GM11168 (cell line): Measurements from ENCODE around the gene GNAO1.

ENCODE experiments used
- in situ Hi-C: fragments of 300-500 bp; cut with MboI; formaldehyde crosslinking; loops from one replicate; pipeline ENCODE4 v1.12.0; 2022; ENCODE audit warnings: low sequenced_read_pairs; ENCODE audit not compliant: unreplicated experiment

GNAO1 gene

DNA sequence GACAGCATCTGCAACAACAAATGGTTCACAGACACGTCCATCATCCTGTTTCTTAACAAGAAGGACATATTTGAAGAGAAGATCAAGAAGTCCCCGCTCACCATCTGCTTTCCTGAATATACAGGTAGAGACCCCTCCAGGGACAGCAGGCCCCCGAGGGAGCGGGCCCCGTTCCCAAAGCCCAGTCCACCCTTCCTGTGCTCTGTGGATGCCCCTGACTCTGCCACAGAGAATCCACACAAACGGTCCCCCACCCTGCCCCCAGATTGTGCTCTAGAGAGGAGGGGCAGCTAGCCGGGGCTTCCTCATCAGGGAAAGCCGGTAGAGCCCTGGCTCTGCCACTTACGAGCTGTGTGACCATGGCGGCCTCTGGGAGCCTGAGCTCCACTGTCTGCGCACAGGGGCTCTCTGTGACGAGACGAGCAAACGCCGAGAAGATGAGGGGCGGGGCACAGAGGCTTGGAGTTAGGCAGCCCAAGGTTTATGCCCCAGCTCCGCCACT is 149.6 kb downstream of the GNAO1 start:
- in situ Hi-C loops = no loop called here

GRCh38 chr16:56341656-56342399 is 150.5 kb downstream of the GNAO1 start:
- in situ Hi-C loops = no loop called here

GRCh38 chr16:56343661-56344517 is 152.6 kb downstream of the GNAO1 start:
- in situ Hi-C loops = no loop called here

DNA sequence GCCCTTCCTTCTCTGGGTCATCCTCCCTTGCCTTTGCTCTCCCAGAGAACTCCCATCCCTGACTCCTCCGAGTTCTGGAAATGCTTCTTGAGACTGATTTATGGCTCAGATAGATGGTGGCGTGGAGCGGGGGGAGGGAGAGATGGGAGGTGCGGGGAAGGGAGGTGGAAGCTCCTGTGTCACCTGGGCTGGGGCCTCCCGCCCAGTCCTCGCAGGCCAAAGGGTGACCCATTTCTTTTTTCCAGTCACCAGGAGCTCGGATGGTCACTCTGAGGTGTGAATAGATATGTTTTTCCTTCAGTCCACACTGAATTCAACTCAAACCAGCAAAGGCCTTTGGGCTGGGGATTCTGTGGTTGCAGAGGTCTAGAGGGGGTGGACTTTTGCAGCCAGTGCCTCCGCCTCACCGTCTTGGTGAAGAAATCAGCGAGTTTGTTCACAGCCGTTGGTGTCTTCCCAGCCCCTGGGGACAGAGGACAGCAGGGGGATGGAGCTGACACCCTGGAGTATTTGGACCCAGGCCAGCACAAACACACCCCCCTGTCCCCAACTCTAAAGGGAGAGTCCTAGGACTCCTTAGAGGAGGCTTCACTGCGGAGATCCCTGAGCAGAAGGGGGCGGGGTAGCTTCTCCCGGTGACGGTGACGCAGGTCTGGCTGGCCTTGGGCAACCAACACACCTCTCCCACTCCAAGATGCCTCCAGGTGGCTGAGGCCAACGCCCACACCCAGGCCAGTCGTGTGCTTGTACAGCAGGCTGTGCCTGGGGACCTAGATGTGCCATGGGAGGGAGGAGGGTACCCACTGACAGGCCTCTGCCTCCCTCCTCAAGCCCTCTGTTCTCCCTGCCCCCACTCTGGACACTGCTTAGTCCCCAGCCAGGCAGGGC is 153.5 kb downstream of the GNAO1 start:
- in situ Hi-C loops = no loop called here

DNA sequence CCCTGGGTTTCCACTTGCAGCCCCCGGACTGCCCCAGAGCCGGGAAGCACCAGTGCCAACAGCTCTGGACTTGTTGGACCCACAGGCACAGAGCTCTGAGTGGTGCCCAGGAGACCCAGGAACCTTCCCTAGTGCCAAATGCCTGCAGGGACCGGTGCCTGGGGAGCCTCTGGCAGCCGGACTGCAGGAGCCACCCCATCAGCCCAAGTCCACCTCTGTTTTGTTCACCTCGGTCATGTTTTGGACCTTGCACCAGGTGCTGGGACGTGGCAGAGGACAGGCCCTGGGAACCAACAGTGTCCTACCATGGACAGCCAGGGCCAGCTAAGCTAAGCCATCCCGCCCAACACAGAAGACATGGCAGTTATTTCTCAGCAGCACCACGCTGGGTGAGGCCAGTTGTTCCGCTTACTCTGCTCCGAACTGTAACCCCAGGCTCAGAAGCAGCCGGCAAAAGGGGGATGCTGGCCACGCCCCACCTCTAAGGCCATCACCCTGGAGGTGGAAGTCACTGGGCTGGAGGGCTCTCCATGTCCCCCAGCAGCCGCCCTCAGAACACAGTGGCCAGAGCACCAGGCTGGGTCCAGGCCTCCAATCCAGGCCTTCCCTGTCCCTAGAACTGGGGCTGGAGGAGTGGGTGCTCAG is 154.2 kb downstream of the GNAO1 start:
- in situ Hi-C loops = no loop called here

- in situ Hi-C loops = no loop called here
These were observed 155.0 kb downstream of the GNAO1 start for GRCh38 chr16:56346131-56346890.

GRCh38 chr16:56347166-56347565 is 155.9 kb downstream of the GNAO1 start:
- in situ Hi-C loops = no loop called here

- in situ Hi-C loops = no loop called here
These were observed 156.4 kb downstream of the GNAO1 start for GRCh38 chr16:56347670-56348069.

DNA sequence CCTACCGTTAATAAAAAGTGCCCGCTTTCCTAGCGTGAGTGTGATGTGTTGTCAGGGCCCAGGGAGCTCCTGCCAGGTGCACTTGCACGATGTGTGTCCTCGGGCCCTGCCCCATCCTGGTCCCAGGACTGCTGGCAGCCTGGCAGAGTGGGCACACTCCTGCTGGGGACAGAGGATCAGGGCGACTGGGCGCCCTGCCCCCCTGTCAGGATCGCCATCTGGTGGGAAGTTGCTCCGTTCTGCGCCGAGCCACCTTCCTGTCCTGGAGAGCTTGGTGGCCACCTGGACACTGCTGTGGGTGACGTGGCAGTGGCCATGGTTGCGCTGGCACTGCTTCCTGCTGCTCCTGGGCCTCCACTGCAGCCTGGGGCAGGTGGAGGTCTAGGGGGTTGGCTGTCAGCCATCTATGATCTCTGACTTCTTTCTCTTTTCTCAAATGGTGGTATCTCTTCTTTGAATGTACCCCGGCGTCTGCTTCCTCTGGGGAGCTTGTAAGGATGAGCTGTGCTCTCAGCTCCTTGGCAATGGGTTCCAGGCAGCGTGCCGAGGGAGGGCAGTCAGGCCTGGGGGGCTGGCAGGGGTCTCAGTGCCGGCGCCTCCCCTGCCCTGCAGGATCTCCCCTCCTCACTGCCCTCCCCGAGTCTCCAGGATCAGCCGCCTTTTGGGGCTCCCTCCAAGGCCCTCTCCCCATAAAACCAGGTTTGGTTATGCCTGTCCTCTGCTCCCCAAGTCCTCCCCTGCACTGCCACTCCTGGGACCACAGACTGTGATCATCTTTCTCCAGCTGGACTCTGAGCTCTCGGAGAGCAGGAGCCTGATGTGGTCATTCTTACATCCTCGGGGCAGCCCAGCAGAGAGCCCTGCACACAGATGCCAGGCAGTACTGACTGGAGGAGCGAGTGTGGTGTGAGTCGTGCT is 157.1 kb downstream of the GNAO1 start:
- in situ Hi-C loops = no loop called here

- in situ Hi-C loops = no loop called here
These were observed 157.8 kb downstream of the GNAO1 start for GRCh38 chr16:56349086-56349415.

- in situ Hi-C loops = no loop called here
These were observed 158.4 kb downstream of the GNAO1 start for GRCh38 chr16:56349711-56350161.

- in situ Hi-C loops = no loop called here
These were observed 159.5 kb downstream of the GNAO1 start for GRCh38 chr16:56350491-56351405.

- in situ Hi-C loops = no loop called here
These were observed 160.2 kb downstream of the GNAO1 start for GRCh38 chr16:56351481-56351880.

GRCh38 chr16:56352351-56353053 is 161.2 kb downstream of the GNAO1 start:
- in situ Hi-C loops = no loop called here

- in situ Hi-C loops = no loop called here
These were observed 162.0 kb downstream of the GNAO1 start for GRCh38 chr16:56353054-56353921.

DNA sequence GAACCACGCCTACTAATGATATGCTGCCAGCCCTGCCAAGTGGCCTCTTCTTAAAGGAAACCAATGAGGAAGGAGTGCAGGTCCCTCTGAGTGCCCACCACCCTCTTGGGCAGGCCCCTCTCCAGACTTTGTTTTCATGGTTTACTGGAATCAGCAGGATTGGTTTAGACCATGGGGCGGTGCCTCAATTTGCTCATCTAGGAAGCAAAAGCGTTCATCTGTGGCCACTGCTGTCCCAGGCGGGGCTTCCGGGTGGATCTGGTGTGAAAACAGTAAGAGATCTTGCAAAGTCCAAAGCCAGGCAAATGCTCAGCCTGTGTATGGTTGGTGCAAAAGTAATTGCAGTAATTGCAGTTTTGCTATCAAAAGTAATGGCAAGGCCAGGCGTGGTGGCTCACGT is 162.7 kb downstream of the GNAO1 start:
- in situ Hi-C loops = no loop called here
